ENCODE measurements around the gene POMGNT1. TPM values are rescaled to one million over a fixed set of nuclear protein-coding genes. Genes with fewer than 3 reads are reported as not detected.

Gene POMGNT1
- total RNA-seq, 2 donors from 2014 or later = 37.8 to 49.7 TPM

GRCh38 chr1:46187106-46187869, 10.9 kb downstream of the POMGNT1 start:
- DNase-seq (ENCODE audit: low spot score) = no peak
- intact Hi-C loops (cut with DNase I) = no loop called here

- no peak for DNase-seq (ENCODE audit: low spot score)
- intact Hi-C loops (cut with DNase I) = no loop called here
Observed at GRCh38 chr1:46186076-46186475, 12.2 kb downstream of the POMGNT1 start.

DNA sequence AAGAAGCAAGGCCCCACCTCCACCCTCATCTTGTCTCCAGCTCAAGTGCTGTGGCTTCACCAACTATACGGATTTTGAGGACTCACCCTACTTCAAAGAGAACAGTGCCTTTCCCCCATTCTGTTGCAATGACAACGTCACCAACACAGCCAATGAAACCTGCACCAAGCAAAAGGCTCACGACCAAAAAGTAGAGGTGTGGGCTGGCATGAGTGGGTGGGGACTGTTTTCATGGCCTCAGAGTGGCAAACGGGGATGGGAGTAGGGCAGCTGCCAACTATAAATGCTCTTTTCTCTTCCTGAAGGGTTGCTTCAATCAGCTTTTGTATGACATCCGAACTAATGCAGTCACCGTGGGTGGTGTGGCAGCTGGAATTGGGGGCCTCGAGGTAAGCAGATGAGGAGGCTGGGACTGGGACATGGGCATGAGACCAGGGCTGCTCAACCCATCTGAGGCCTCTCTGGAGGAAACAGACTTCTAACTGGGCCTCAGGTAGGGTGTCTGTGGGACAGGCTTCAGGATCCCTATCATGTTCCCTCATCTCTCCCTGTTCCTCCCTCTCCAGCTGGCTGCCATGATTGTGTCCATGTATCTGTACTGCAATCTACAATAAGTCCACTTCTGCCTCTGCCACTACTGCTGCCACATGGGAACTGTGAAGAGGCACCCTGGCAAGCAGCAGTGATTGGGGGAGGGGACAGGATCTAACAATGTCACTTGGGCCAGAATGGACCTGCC, 13.1 kb downstream of the POMGNT1 start:
- intact Hi-C loops (cut with DNase I) = no loop called here
- no peak for DNase-seq (ENCODE audit: low spot score)

GRCh38 chr1:46183926-46184557, 14.2 kb downstream of the POMGNT1 start:
- no peak for DNase-seq (ENCODE audit: low spot score)
- intact Hi-C loops (cut with DNase I) = no loop called here

DNA sequence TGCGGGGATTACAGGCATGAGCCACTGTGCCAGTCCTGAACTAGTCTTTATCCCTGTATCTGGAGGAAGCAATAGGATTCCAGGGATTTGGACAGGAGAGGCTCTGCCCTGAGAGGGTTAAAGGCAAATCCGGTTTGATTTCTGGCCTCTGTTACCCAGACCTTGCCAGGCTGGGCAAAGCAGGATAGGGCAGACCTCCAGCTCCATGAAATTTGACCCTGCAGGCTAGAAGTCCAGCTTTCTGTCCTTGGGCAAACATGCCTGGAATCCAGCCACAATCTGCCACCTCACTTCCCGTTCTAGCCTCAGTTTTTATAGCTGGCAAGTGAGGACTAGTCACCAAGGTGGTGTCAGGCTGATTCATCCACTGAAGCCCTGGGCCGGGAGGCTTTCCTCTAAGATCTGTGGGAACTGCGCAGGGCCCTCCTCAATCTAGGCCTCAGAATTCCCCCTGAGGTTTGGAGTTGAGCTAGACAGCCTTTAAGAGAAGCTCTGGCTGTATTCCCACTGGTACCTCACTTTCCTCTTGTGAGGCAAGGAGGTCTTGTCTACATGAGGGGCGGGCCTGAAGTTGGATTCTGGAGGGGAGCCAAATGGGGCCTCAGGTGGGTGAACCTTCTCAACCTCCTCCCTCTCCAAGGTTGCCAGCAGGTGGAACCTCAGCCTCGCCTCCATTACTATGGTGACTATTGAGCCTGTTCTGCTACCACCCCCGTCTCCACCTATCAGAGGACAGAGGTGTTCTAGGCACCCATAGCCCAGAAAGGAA, 15.0 kb downstream of the POMGNT1 start:
- DNase-seq (ENCODE audit: low spot score) = no peak
- intact Hi-C loops (cut with DNase I) = no loop called here

- intact Hi-C loops (cut with DNase I) = loop anchor here in 1 of 2 donors (2.0 kb wide), 1 partner anchor 145 kb away; no protein-coding TSS in a partner anchor
- DNase-seq (ENCODE audit: low spot score) = no peak
Observed at GRCh38 chr1:46181343-46182260, 16.6 kb downstream of the POMGNT1 start.

- no peak for DNase-seq (ENCODE audit: low spot score)
- intact Hi-C loops (cut with DNase I) = loop anchor here in 1 of 2 donors (2.0 kb wide), 1 partner anchor 143 kb away; no protein-coding TSS in a partner anchor
Observed at GRCh38 chr1:46180082-46180616, 18.1 kb downstream of the POMGNT1 start.

DNA sequence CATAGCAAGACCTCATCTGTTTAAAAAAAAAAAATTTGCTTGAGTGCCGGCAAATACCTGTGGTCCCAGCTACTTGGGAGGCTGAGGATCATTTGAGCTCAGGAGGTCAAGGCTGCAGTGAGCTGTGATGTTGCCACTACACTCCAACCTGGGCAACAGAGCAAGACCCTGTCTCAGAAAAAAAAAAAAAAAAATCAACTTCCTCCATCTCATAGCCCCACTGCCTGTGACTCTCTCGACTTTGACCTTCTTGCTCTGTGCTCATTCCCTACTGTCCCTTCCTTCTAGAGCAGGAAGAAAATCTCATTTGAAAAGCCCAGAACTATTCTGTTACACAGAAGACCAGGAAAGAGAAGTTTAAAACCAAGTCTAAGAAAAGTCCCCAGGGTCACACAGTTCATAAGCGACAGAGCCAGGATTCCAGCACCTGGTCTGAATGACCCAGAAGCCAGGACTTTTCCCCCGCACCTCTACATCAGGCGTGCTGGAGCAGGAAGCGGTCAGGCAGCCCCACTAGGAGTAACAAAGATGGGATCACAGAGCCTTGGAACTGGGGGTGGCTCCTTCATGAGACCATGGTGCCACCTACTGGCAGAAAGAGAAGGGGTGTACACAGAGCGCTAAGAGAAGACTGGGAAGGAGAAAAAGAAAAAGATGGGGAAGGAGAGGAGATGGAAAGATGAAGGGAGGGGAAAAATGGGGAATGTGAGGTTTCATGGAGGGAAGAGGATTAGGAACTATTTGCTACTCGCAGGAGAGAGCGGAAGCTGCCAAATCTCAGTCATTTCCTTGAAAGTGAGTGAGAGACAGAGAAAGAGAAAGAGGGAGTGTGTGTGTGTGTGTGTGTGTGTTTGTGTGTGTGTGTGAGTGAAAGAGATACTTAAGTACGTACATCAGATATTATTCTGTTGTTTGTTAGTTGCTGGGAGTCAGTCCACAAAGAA, 18.8 kb downstream of the POMGNT1 start:
- no peak for DNase-seq (ENCODE audit: low spot score)
- intact Hi-C loops (cut with DNase I) = loop anchor here (2.0 kb wide), 2 partner anchors 143 to 145 kb away; no protein-coding TSS in a partner anchor

- no peak for DNase-seq (ENCODE audit: low spot score)
- intact Hi-C loops (cut with DNase I) = no loop called here
Observed at GRCh38 chr1:46176211-46176865, 21.9 kb downstream of the POMGNT1 start, which contains the start of gene P3R3URF. P3R3URF (minus strand) TSS chr1:46176488; CDS start chr1:46176471, 17 bp downstream.

- intact Hi-C loops (cut with DNase I) = no loop called here
- no peak for DNase-seq (ENCODE audit: low spot score)
Observed at GRCh38 chr1:46175243-46175642, 23.0 kb downstream of the POMGNT1 start.

GRCh38 chr1:46174448-46175231, 23.6 kb downstream of the POMGNT1 start, which contains the start of gene TSPAN1:
TSPAN1 (plus strand) TSS chr1:46175087; CDS start chr1:46181108, 6,021 bp downstream.
- intact Hi-C loops (cut with DNase I) = loop anchor here in 1 of 2 donors (5.0 kb wide), 1 partner anchor 42 kb away; the partner anchor contains the start of gene PIK3R3
- no peak for DNase-seq (ENCODE audit: low spot score)

GRCh38 chr1:46173361-46173856, 24.8 kb downstream of the POMGNT1 start:
- intact Hi-C loops (cut with DNase I) = loop anchor here in 1 of 2 donors (5.0 kb wide), 1 partner anchor 41 kb away; the partner anchor contains the start of gene PIK3R3
- no peak for DNase-seq (ENCODE audit: low spot score)

DNA sequence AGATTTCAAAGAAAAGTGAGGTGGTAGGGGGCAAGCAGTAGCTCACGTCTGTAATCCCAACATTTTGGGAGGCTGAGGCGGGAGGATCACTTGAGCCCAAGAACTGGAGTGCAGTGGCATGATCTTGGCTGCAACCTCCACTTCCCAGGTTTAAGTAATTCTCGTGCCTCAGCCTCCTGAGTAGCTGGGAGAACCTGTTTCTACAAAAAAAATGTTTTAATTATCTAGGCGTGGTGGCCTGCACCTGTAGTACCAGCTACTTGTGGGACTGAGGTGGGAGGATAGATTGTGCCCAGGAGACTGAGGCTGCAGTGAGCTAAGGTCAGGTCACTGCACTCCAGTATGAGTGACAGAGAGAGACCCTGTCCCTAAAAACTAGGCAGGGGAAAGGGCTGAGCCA, 25.9 kb downstream of the POMGNT1 start:
- intact Hi-C loops (cut with DNase I) = loop anchor here in 1 of 2 donors (5.0 kb wide), 1 partner anchor 40 kb away; the partner anchor contains the start of gene PIK3R3

GRCh38 chr1:46171871-46172270, 26.4 kb downstream of the POMGNT1 start:
- intact Hi-C loops (cut with DNase I) = loop anchor here in 1 of 2 donors (5.0 kb wide), 1 partner anchor 40 kb away; the partner anchor contains the start of gene PIK3R3
- DNase-seq (ENCODE audit: low spot score) = no peak

More for the DNA sequence above, 25.9 kb downstream of the POMGNT1 start:
- DNase-seq (ENCODE audit: low spot score) = no peak

DNA sequence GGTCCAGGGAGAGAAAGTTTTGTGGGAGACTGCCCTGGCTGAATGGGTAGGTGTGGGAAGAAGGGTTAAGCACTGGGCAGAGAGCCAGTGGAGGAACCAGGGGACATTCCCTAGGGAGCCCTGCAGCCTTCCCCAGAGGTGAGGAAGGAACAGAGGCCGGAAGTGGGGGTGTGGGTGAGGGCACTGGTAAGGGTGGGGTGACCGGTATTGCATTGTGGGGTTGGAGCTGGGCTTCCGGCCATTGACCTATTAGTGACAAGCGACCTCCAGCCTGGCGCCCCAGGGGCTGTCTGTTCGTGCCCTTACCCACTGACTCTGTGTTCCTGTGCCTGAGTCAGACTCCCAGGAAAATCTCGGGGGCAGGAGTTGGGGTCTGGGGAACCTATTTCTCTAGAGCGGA, 26.9 kb downstream of the POMGNT1 start:
- intact Hi-C loops (cut with DNase I) = loop anchor here in 1 of 2 donors (5.0 kb wide), 1 partner anchor 39 kb away; the partner anchor contains the start of gene PIK3R3
- DNase-seq (ENCODE audit: low spot score) = no peak

All from posterior vena cava (tissue), 2 donors.